ENCODE results near the gene NOA1. TPM values are rescaled to one million over a fixed set of nuclear protein-coding genes. Genes with fewer than 3 reads are reported as not detected.

NOA1 gene
- total and polyA plus RNA-seq, 10 of the 15 experiments (the other 5 are each of a cell fraction or from before 2014, with no cell fraction given): 3.2 to 34.0 (median 17.6) TPM

DNA sequence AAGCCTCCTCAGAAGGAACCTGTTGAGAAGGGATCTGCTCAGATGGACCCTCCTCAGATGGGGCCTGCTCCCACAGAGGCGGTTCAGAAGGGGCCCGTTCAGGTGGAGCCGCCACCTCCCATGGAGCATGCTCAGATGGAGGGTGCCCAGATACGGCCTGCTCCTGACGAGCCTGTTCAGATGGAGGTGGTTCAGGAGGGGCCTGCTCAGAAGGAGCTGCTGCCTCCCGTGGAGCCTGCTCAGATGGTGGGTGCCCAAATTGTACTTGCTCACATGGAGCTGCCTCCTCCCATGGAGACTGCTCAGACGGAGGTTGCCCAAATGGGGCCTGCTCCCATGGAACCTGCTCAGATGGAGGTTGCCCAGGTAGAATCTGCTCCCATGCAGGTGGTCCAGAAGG, 46.8 kb downstream of the NOA1 start (continued):
- TF ChIP-seq CUX1 (IDR thresholded peaks at IDR 0.05; ENCODE audit: insufficient replicate concordance, low read depth, low read length) (no peak), SUZ12 (IDR thresholded peaks at IDR 0.05; ENCODE audit: unreplicated experiment) (no peak), RB1 (IDR thresholded peaks at IDR 0.05; ENCODE audit: borderline replicate concordance) (no peak), ZSCAN29 (IDR thresholded peaks at IDR 0.05) (no peak), EGR1 (IDR thresholded peaks at IDR 0.05; ENCODE audit: borderline replicate concordance in 1 of 2, low read depth in 2 of 2, low read length in 2 of 2) (no peak), ESRRA (IDR thresholded peaks at IDR 0.05; ENCODE audit: low read length) (no peak), NR2C2 (IDR thresholded peaks at IDR 0.05; ENCODE audit: borderline replicate concordance, control insufficient read depth, insufficient read length, low read depth) (no peak), BCL3 (IDR thresholded peaks at IDR 0.05; ENCODE audit: borderline replicate concordance, insufficient read depth, low read depth, low read length, poor library complexity, severe bottlenecking) (no peak), POLR2AphosphoS2 (IDR thresholded peaks at IDR 0.05; ENCODE audit: low read depth, low read length) (no peak), NR2C1 (IDR thresholded peaks at IDR 0.05) (no peak)
- TF ChIP-seq, protein P1, sequence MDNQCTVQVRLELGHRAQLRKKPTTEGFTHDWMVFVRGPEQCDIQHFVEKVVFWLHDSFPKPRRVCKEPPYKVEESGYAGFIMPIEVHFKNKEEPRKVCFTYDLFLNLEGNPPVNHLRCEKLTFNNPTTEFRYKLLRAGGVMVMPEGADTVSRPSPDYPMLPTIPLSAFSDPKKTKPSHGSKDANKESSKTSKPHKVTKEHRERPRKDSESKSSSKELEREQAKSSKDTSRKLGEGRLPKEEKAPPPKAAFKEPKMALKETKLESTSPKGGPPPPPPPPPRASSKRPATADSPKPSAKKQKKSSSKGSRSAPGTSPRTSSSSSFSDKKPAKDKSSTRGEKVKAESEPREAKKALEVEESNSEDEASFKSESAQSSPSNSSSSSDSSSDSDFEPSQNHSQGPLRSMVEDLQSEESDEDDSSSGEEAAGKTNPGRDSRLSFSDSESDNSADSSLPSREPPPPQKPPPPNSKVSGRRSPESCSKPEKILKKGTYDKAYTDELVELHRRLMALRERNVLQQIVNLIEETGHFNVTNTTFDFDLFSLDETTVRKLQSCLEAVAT (IDR thresholded peaks at IDR 0.05): no peak
